Measurements from ENCODE around the gene SRGAP2C.
"Not testable (repeated sequence)": the region's sequence is repeated elsewhere in the genome, so short reads cannot be mapped to it uniquely, and the experiment has no call there.

DNA sequence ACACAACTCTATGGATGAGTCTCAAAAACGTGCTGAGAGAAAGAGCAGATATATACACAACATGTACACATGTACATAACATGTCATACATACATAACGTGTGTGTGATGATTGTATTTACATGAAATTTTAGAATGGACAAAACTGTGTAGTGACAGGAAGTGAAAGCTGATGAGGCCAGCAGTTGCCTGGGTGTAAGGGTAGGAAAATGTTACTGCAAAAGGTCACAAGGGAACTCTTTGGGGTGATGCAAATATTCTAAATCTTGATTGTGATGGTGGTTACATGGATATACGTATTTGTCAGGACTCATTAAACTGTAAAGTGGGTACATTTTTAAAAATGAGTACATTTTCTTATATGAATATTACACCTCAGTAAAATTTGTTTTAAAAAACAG, 236.7 kb downstream of the SRGAP2C start:
- TF ChIP-seq, protein P1, sequence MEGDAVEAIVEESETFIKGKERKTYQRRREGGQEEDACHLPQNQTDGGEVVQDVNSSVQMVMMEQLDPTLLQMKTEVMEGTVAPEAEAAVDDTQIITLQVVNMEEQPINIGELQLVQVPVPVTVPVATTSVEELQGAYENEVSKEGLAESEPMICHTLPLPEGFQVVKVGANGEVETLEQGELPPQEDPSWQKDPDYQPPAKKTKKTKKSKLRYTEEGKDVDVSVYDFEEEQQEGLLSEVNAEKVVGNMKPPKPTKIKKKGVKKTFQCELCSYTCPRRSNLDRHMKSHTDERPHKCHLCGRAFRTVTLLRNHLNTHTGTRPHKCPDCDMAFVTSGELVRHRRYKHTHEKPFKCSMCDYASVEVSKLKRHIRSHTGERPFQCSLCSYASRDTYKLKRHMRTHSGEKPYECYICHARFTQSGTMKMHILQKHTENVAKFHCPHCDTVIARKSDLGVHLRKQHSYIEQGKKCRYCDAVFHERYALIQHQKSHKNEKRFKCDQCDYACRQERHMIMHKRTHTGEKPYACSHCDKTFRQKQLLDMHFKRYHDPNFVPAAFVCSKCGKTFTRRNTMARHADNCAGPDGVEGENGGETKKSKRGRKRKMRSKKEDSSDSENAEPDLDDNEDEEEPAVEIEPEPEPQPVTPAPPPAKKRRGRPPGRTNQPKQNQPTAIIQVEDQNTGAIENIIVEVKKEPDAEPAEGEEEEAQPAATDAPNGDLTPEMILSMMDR (IDR thresholded peaks at IDR 0.05) = not testable (repeated sequence)
- TF ChIP-seq POLR2A (IDR thresholded peaks at IDR 0.05) = not testable (repeated sequence)
